Esophagus muscularis mucosa (tissue), 3 donors: Measurements from ENCODE around the gene TMEM176A.

Source experiments
- CTCF ChIP-seq, 3 experiments: fragments of 200-600 bp in 2 of 3; fragments of 450-650 bp in 1 of 3; sonication (generic) in 2 of 3; IDR thresholded peaks; one replicate each; pipeline ENCODE4 v1.5.1; 2017 to 2019; ENCODE audit warnings: antibody characterized with exemption in 3 of 3, mild to moderate bottlenecking in 2 of 3, moderate library complexity in 1 of 3
- POLR2A ChIP-seq: fragments of 450-650 bp; IDR thresholded peaks from one replicate; pipeline ENCODE4 v1.6.1; 2017; ENCODE audit warnings: antibody characterized with exemption, moderate library complexity, mild to moderate bottlenecking, low read depth

DNA sequence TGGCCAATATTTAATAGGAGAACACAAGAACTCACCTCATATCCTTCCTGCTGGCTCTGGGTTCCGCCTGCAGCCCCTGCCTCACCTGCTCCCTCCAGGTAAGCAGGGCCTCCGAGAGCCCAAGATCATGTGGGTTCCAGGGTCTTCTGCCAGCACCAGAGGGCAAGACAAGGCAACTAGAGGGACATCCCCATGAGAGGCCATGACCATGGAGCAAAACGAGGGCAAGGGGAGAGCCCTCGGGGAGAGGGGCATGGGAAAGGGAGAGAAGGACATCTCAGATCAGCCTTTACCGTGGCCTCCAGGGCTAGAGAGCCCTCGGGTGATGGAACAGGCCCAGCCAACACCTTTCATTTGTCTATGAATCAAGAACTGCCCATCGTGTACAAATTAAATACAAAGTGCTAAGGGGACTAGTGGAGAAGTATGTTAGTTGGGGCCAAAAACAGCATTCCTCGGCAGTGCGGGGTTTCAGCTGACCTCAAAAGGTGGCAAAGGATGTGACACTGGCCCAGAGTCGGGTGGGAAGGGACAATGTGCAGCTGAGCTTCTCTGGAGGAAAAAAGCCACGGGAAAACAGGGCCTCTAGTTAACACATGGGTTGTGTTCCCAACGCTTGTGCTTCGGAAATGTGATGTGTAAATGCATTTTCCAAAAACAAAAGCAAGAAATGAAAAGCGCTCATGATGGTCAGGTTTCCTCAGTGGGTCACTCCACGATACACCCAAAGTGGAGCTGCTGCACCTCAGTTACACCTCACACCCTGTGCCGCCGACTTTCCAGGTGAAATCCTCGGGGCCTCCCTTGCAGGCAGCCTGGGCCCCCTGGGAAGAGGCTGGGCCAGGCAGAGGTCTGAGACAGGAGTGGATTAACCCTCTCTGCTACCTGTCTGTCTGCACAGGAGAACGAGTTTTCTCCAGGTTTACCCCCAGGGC lies 53.8 kb downstream of the TMEM176A start:
- no peak for TF ChIP-seq CTCF (IDR thresholded peaks at IDR 0.05)
- TF ChIP-seq POLR2A = no peak
